ENCODE results near the gene UBALD1.

UBALD1 gene

GRCh38 chr16:4607841-4608703 lies 6.6 kb downstream of the UBALD1 start:
- ATAC-seq, result no peak
- TF ChIP-seq TCF4 (CRISPR knock-in tag; IDR thresholded peaks at IDR 0.05; ENCODE audit: borderline replicate concordance), result no peak
- no peak for TF ChIP-seq POU6F1 (CRISPR knock-in tag; IDR thresholded peaks at IDR 0.05; ENCODE audit: borderline replicate concordance, low read depth)
- no peak for TF ChIP-seq ESRRG (CRISPR knock-in tag; IDR thresholded peaks at IDR 0.05)
- no peak for TF ChIP-seq RARB (CRISPR knock-in tag; IDR thresholded peaks at IDR 0.05)
- no peak for TF ChIP-seq TSHZ2 (CRISPR knock-in tag; IDR thresholded peaks at IDR 0.05)
- TF ChIP-seq CSDC2 (CRISPR knock-in tag; IDR thresholded peaks at IDR 0.05), result no peak

- no peak for TF ChIP-seq PATZ1 (CRISPR knock-in tag; IDR thresholded peaks at IDR 0.05; ENCODE audit: borderline replicate concordance)
- no peak for TF ChIP-seq ZC3H10 (CRISPR knock-in tag; IDR thresholded peaks at IDR 0.05)
- TF ChIP-seq ISL1 (CRISPR knock-in tag; IDR thresholded peaks at IDR 0.05), result no peak
- TF ChIP-seq RARB (CRISPR knock-in tag; IDR thresholded peaks at IDR 0.05), result no peak
- TF ChIP-seq PPARA (CRISPR knock-in tag; IDR thresholded peaks at IDR 0.05; ENCODE audit: borderline replicate concordance), result no peak
- no peak for TF ChIP-seq TSHZ2 (CRISPR knock-in tag; IDR thresholded peaks at IDR 0.05)
- no peak for TF ChIP-seq ZNF70 (CRISPR knock-in tag; IDR thresholded peaks at IDR 0.05)
- no peak for TF ChIP-seq ZFP3 (CRISPR knock-in tag; IDR thresholded peaks at IDR 0.05)
- no peak for TF ChIP-seq POU6F1 (CRISPR knock-in tag; IDR thresholded peaks at IDR 0.05; ENCODE audit: borderline replicate concordance, low read depth)
- no peak for TF ChIP-seq ZNF8 (CRISPR knock-in tag; IDR thresholded peaks at IDR 0.05)
- TF ChIP-seq ZFP30 (CRISPR knock-in tag; IDR thresholded peaks at IDR 0.05), result no peak
- no peak for TF ChIP-seq ARNTL (CRISPR knock-in tag; IDR thresholded peaks at IDR 0.05; ENCODE audit: borderline replicate concordance, low read depth)
- no peak for TF ChIP-seq OSR1 (CRISPR knock-in tag; IDR thresholded peaks at IDR 0.05)
- TF ChIP-seq ESRRG (CRISPR knock-in tag; IDR thresholded peaks at IDR 0.05), result no peak
- no peak for TF ChIP-seq CSRNP3 (CRISPR knock-in tag; IDR thresholded peaks at IDR 0.05)
- no peak for TF ChIP-seq TOX (CRISPR knock-in tag; IDR thresholded peaks at IDR 0.05; ENCODE audit: borderline replicate concordance)
- no peak for ATAC-seq
These were observed 8.3 kb downstream of the UBALD1 start for GRCh38 chr16:4606354-4606753.
